NCI-H2196 treated with DMSO at 0.1 percent for 48 hours (cell line): ENCODE data around the gene ATP10D.
"Not testable (repeated sequence)": the region's sequence is repeated elsewhere in the genome, so short reads cannot be mapped to it uniquely, and the experiment has no call there.

Experiments
- DNase-seq: peaks from one replicate; lab custom pipeline; 2025; ENCODE audit not compliant: unreplicated experiment; lab: John Stamatoyannopoulos, UW

ATP10D gene

GRCh38 chr4:47534772-47535171 lies 49.7 kb downstream of the ATP10D start:
- DNase-seq: no peak

DNA sequence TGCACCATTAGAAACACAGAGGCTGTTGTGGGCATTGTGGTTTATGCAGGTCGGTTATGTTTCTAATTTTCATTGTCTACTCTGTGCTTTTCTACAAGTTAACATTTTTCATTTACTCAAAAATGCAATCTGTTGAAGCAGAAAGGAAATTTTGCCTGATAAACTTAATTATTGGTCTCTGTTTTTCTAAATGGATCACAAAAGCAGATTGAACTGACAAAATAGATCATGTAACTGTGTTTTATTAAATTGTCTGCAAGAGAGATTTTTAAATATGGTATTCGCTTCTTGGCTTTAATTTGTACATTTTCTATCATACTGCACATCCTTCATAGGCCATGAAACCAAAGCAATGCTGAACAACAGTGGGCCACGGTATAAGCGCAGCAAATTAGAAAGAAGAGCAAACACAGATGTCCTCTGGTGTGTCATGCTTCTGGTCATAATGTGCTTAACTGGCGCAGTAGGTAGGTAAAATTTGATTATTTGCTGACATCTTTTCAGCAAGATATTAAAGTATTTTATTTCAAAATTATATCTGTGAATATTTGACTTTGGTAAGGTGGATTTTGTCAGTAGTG lies 50.6 kb downstream of the ATP10D start:
- DNase-seq: no peak

- DNase-seq: no peak
These were observed 51.9 kb downstream of the ATP10D start for GRCh38 chr4:47536966-47537365.

DNA sequence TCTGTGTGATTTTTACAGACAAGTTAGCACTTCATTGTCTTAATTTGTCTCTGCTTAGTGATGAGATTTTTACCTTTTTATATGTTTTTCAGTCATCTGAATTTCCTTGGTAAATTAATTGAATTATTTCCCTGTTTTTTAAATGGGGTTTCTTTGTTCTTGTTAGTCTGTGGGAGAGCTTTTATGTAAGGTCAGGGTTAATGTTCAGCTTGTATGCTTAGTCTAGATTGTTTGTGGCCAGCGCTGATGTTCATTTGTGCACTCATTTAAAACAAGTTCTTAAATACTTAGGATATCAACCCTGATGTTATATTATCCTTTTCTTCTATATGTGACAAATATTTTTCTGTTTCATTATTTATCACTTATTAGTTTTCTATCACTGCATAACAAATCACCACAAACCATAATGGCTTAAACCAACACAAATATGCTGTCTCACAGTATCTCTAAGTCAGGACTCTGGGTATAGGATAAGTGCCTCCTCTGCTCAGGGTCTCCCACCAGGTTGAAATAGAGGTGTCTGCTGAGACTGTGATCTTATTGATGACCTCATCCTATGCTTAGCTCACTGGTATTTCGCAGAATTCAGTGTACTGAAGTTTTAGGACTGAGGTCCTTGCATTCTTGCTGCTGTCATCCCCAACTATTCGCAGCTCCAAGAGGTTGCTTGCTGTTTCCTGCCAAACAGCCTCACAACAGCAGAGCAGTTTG lies 53.2 kb downstream of the ATP10D start:
- no peak for DNase-seq

DNA sequence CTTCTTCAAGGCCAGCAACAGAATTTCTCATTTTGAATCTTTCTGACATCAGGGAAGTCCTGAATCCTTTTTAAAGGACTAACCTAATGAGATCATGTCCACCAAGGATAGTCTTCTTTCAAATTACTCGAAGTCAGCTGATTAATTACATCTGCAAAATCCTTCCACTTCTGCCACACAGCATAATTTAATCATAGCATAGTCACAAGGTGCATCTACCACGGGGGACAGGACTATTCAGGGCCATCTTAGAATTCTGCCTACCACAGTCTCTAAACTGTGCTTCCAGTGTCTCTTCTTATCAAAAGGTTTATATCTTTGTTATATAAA lies 53.7 kb downstream of the ATP10D start:
- DNase-seq: no peak

GRCh38 chr4:47542640-47543039 lies 57.6 kb downstream of the ATP10D start:
- DNase-seq: not testable (repeated sequence)

DNA sequence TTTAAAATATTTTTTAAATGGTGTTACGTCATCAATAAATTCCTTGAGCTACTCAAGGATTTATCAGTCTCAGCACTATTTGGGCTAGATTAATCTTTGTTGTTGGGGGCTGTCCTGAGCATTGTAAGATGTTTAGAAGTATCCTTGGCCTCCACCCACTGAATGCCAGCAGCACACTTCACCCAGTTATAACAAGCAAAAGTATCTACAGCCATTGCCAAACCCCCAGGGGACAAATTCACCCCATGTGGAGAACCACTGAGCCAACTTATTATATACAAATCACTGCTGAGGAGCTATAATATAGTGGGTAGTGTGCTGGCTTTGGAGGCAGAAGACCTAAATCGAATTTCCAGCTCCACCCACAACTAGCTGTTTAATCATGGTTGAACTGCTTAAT lies 58.3 kb downstream of the ATP10D start:
- no peak for DNase-seq

DNA sequence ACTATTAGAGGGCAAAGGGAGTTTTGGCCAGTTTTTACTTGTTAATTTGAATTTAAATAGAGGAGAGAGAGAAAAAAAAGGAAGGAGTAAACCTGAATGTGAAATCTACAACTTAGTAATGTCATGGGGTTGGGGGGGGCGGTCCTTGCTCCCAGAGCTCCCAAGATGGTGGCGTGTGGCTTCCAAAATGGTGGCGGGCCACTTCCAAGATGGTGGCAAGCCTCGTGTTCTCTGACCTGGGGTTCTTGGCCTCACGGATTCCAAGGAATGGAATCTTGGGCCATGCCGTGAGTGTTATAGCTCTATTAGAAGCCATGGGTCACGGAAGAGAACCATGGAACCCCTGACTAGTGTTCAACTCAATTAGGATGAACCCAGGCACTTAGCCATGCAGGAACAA lies 65.3 kb downstream of the ATP10D start:
- DNase-seq: not testable (repeated sequence)

GRCh38 chr4:47550899-47551548 lies 65.9 kb downstream of the ATP10D start:
- no peak for DNase-seq

GRCh38 chr4:47551682-47552081 lies 66.6 kb downstream of the ATP10D start:
- no peak for DNase-seq

DNA sequence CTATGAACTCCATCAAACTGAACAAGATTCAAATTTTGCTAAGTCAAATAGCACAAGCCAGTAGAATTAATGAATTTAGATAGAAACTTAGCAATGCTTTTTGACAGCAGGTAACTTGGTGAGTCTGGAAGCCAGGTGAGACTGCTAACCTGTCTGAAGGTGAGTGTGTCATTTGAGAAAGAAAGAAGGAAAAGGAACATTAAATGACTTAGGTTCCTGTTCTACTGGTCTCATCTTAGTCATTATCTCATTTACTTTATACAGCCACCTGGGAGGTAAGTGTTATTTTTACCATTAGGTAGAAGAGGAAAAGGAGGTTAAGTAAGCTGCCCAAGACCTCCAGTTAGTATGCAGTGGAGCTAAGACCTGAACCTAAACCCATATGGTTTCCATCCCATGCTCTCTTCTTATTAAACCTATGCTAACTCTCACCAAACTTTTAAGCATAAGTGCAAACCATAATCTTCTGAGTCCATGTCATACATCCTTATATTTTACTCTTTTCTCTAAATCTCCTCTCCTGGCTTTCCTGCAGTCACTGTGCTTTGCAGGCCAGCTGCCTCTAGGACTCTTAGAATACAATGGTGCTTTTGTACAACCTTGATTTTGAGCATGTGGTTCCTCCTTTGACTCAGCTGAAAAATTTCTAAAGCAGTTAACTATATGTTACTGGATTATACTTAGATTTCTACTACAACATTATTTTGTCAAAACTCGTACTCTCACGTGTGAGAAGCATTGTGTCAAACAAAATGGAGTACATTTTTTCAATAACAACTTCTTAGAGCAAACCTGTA lies 68.5 kb downstream of the ATP10D start:
- no peak for DNase-seq

GRCh38 chr4:47555920-47556319 lies 70.8 kb downstream of the ATP10D start:
- DNase-seq: not testable (repeated sequence)

GRCh38 chr4:47557255-47557654 lies 72.2 kb downstream of the ATP10D start:
- DNase-seq: no peak

DNA sequence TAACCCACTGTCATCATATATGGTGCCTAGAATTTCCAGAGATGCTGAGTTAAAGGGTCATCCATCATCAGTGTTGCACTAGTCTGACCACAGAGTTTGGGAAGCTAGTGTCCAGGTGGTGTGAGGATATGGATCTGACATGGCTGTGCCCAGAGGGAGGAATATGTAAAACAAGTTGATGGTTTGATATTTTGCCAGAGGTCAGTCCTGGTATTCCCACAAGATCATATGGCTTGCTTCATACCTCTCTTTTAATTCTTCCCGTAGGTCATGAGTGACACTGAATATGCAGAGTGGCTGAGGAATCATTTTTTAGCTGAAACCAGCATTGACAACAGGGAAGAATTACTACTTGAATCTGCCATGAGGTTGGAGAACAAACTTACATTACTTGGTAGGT lies 75.6 kb downstream of the ATP10D start:
- no peak for DNase-seq

GRCh38 chr4:47561331-47561730 lies 76.3 kb downstream of the ATP10D start:
- DNase-seq: no peak

DNA sequence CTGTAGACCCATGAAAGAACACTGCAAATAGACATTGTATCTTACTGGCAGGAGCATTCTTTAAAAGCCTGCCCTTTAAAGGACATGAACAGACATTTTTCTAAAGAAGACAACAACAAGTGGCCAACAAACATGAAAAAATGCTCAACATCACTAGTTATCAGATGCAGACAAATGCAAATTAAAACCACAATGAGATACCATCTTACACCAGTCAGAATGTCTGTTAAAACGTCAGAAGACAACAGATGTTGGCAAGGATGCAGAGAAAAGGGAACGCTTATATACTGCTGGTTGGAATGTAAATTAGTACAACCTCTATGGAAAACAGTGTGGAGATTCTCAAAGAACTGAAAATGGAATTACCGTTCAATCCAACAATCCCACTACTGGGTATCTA lies 77.2 kb downstream of the ATP10D start:
- DNase-seq: no peak

GRCh38 chr4:47566566-47566965 lies 81.5 kb downstream of the ATP10D start:
- no peak for DNase-seq

DNA sequence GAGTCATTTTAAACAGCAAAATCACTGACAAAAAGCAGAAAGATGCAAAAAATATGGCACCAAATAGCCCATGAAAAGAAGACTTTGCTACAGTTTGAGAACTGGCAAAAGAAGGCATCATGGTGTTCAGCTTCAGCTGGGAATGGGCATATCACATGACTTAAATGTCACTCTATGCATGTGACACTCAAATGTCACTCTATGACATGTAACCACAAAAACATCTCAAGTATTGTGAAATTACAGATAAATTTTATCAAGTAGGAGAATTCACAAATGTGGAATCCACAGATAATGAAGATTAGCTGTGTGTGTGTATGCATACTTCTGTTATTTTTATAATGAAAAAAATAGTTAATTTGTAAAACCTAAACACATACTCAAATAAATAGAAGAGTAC lies 81.9 kb downstream of the ATP10D start:
- no peak for DNase-seq

DNA sequence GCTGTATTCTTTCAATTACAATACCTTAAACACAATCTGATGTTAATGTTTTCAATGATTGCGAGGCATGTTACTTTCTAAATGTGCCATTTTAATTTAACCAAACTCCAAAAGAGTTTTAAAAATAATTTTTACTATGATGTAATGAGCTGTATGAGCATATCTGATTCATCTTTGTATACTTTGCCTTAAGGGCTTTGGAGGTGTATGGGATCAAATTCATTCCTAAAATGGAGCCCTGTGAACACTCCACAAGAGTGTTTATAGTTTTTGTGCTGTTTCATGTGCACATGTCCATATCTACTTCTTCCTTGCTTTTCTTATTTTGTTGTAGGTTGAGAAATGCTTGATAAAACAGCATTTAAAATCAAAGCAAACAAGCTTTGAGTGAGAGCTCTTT lies 82.4 kb downstream of the ATP10D start:
- DNase-seq: no peak

DNA sequence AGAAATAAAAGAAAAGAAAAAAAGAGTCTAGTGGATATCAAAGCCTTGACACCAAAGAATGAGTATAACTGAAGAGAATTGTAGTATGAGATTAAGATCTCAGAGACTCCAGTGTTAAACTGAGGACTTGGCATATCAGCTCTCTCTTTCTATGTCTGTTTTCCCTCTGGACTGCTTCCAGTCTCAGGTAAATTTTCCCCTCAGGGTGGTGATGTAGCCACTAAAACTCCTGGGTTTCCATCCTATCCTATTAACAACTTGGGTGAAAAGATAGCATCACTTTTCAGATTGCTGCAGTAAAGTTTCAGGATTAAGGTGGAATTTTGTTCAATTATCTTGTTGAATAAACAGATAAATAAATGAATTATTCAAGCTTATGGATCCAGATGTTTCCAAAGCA lies 85.7 kb downstream of the ATP10D start:
- no peak for DNase-seq

GRCh38 chr4:47572981-47573380 lies 87.9 kb downstream of the ATP10D start:
- DNase-seq: no peak
